BLaER1 (cell line): ENCODE results near the gene FBXW5.

Source experiments
- H3K27ac ChIP-seq: shearing (Covaris generic); formaldehyde crosslinking; 2 replicates; pipeline ENCODE4 v1.8.1; 2022
- H3K27me3 ChIP-seq: shearing (Covaris generic); formaldehyde crosslinking; 2 replicates; pipeline ENCODE4 v1.8.1; 2022
- H3K36me3 ChIP-seq: shearing (Covaris generic); formaldehyde crosslinking; 2 replicates; pipeline ENCODE4 v1.8.1; 2022
- H3K4me1 ChIP-seq: shearing (Covaris generic); formaldehyde crosslinking; 2 replicates; pipeline ENCODE4 v1.8.1; 2022
- H3K4me2 ChIP-seq: shearing (Covaris generic); formaldehyde crosslinking; 2 replicates; pipeline ENCODE4 v1.8.1; 2022
- H3K4me3 ChIP-seq: shearing (Covaris generic); formaldehyde crosslinking; 2 replicates; pipeline ENCODE4 v1.8.1; 2022
- H3K9ac ChIP-seq: shearing (Covaris generic); formaldehyde crosslinking; 2 replicates; pipeline ENCODE4 v1.8.1; 2022
- H3K9me3 ChIP-seq: shearing (Covaris generic); formaldehyde crosslinking; 2 replicates; pipeline ENCODE4 v1.8.1; 2022
- H4K20me1 ChIP-seq: shearing (Covaris generic); formaldehyde crosslinking; 2 replicates; pipeline ENCODE4 v1.8.1; 2022
- Cebpa-rat ChIP-seq: shearing (Covaris generic); IDR thresholded peaks from 2 replicates; pipeline ENCODE4 v1.8.1; 2022

FBXW5 gene

DNA sequence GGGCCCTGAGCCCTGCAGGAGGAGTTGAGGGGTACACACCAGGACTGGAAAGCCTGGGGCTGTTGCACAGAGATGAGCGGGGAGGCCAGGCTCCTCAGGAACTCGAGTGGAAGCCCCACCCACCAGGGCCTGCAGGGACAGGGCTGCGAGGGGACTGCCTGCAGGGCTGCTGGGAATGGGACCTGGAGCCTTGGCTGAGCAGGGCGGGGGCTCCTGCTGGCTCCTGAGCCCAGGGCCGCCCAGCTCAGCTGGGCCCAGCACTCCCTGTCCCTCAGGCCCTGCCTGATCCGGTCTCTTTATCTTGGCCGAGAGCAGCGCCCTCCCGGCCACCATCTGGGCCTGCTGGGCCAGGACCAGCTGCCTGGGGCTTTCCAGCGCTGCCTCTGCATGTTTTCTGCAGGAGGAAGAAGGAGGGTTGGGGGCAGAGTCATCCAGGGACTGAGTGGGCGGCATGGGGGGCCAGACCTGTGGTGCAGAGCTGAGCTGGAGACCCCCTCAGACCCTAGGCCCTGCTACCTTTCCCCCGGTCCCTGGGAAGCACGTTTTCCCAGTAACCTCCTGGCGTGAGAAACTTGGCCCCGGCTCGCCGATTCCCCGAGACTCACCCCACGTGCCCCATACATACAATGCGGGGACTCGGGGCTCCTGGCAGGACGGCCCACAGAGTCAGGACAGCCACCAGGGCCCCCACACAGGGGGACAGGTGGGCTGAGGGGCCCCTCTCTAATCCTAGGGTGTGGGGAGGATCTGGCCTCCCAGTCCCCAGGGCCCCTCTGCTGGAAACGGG lies 16.9 kb upstream of the FBXW5 start:
- H3K4me1 ChIP-seq, result peaks cover 25% of the 10 kb centered on the region
- no peak overlapping the region for H3K27ac ChIP-seq
- H3K27me3 ChIP-seq, result no peaks in the 10 kb centered on the region

DNA sequence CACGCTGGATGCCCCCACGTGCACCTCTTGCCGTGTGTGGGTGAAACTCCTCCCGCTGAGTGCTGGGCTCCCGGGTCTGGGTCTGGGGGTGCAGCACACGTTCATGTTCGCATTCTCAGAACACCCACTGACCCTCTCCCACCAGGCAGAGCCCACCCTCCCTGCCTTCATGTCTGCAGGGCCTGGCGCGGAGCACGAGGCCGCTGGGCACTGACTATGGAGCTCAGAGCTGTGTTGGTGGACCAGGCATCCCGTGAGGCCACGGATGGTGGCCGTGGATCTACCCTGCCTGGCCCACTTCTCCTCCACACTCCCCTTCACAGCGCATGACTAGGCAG lies 16.4 kb upstream of the FBXW5 start:
- Histone ChIP-seq H4K20me1 (no peaks in the 10 kb centered on the region), H3K4me3 (no peak overlapping the region), H3K9me3 (no peaks in the 10 kb centered on the region), H3K9ac (no peak overlapping the region), H3K27ac (no peak overlapping the region), H3K4me2 (no peak overlapping the region), H3K27me3 (no peaks in the 10 kb centered on the region), H3K4me1 (peaks cover 20% of the 10 kb centered on the region), H3K36me3 (no peaks in the 10 kb centered on the region)
- no peak for TF ChIP-seq Cebpa-rat

More for the DNA sequence above, 16.9 kb upstream of the FBXW5 start:
- TF ChIP-seq Cebpa-rat, result no peak
- Histone ChIP-seq H3K9ac (no peak overlapping the region), H3K4me2 (no peak overlapping the region), H4K20me1 (no peaks in the 10 kb centered on the region), H3K9me3 (no peaks in the 10 kb centered on the region), H3K4me3 (no peak overlapping the region), H3K36me3 (no peaks in the 10 kb centered on the region)

DNA sequence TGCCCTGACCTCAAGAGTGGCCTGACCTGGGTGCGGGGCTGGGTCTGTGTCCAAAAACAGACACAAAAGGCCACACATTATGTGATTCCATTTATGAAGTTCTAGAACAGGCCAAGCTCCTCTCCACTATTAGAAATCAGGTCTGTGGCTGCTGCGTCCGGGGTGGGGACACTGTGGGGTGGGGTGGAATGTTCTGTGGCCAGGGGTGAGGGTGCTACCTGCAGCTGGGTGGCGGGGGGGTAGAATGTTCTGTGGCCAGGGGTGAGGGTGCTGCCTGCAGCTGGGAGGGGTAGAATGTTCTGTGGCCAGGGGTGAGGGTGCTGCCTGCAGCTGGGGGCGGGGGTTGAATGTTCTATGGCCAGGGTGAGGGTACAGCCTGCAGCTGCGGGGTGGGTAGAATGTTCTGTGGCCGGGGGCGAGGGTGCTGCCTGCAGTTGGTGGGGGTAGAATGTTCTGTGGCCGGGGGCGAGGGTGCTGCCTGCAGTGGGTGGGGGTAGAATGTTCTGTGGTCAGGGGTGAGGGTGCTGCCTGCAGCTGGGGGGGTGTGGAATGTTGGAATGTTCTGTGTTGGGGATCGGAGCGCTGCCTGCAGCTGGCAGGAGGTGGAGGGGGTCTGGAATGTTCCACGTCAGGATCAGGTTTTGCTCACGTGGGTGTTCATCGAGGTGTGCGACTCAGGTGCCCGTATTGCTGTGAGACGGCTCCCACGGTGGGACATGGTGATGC lies 15.8 kb upstream of the FBXW5 start:
- peak overlapping the region; percentile 43 for H3K4me2 ChIP-seq
- no peaks in the 10 kb centered on the region for H4K20me1 ChIP-seq
- H3K4me1 ChIP-seq, result peaks cover 15% of the 10 kb centered on the region
- no peak for TF ChIP-seq Cebpa-rat
- H3K27ac ChIP-seq, result no peak overlapping the region
- H3K27me3 ChIP-seq, result no peaks in the 10 kb centered on the region
- H3K4me3 ChIP-seq, result no peak overlapping the region
- 0 out of 2 replicates have a peak overlapping the region, but pooled peaks have one; percentile 10 for H3K9ac ChIP-seq
- no peaks in the 10 kb centered on the region for H3K36me3 ChIP-seq
- H3K9me3 ChIP-seq, result no peaks in the 10 kb centered on the region

DNA sequence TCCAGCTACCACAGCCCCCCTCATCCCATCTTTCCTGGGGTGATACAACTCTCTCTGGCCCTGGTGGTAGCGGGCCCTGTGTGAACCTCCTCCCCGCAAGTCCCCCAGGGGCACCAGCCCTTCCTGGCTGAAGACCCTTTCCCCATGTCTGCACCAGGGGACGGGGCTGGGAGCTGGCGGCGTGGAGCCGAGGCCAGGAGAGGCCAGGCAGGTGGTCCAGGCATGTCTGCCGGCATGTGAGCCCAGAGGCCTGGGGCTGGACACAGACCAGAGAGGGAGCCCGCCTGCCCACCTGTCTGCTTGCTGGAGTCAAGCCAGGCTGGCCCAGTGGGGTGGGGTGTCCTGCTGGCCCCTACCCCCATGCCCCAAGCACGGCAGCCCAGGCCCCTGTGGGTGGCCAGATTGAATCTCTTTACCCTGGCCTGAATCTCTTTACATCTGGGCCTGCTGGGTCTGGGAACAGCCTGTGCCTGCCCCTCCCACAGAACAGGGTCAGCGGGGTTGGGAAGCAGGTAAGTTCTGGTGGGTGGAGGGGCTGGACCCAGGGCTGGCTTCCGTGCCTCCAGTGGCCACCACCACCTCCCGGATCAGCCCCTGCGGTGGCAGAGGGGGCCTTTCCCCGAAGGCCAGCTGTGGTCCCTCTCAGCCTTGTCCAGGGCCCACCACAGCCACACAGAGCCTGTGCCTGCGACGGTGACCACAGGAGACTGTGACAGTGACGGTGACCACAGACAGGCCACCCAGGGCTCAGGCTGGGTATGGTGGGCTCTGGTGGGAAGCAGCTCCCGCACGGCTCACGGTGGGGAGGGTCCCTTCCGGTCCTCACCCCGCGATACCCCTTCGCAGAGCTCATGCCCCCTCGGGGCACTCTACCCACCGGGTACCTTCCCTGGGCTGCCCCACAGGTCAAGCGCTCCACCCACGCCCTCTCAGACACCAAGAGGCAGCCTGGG lies 14.6 kb upstream of the FBXW5 start:
- H3K9ac ChIP-seq, result 0 out of 2 replicates have a peak overlapping the region, but pooled peaks have one; percentile 10
- no peaks in the 10 kb centered on the region for H3K9me3 ChIP-seq
- peak overlapping the region; percentile 43; the same call in 1 of the 2 replicates for H3K4me2 ChIP-seq
- H3K36me3 ChIP-seq, result no peaks in the 10 kb centered on the region
- peaks cover 14% of the 10 kb centered on the region for H3K4me1 ChIP-seq
- no peak for TF ChIP-seq Cebpa-rat
- H3K4me3 ChIP-seq, result no peak overlapping the region
- H4K20me1 ChIP-seq, result no peaks in the 10 kb centered on the region
- no peak overlapping the region for H3K27ac ChIP-seq
- no peaks in the 10 kb centered on the region for H3K27me3 ChIP-seq

DNA sequence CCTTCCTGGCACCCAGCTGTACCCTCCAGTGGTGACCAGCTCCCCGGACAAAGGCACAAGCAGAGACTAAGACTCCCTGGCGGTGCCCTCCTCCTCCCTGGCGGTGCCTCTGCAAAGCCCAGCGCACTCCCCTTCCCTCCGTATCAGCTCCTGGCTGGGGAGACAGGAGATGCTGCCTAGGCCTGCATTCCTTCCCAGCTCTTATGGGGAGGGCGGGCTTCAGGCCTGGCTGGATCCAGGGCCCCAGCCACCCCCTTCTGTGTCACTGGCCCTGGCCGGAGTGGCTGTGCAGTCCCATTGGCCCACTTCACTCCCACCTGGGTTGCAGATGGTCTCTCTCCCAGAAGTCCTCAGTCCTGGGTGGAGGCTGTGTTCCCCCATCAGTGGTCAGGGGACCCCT lies 13.9 kb upstream of the FBXW5 start:
- Histone ChIP-seq H3K27me3 (no peaks in the 10 kb centered on the region), H3K27ac (no peak overlapping the region), H3K4me3 (no peak overlapping the region), H4K20me1 (no peaks in the 10 kb centered on the region), H3K36me3 (no peaks in the 10 kb centered on the region), H3K4me1 (peaks cover 14% of the 10 kb centered on the region), H3K9me3 (no peaks in the 10 kb centered on the region), H3K4me2 (no peak overlapping the region), H3K9ac (no peak overlapping the region)
- no peak for TF ChIP-seq Cebpa-rat

DNA sequence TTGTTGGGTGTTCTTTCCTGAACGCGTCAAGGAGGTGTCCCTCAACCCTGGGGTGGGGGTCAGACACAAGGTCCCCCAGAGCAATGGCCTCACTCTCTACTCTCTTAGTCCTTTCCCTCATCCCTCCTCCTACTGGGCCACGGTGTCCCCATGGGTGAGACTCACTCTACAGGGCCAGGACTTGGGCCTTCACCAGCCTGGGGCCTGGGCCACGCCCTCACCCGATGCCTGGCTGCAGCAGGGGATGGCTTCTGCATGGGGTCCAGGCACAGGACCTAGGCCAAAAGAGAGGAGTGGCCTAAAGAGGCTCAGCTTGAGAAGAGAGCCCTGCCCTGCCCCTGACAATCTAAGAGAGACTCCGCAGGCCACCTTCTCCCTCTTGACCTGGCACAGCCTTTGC lies 13.4 kb upstream of the FBXW5 start:
- Histone ChIP-seq H3K36me3 (no peaks in the 10 kb centered on the region), H3K9ac (no peak overlapping the region), H3K9me3 (no peaks in the 10 kb centered on the region), H3K27me3 (no peaks in the 10 kb centered on the region), H4K20me1 (no peaks in the 10 kb centered on the region), H3K27ac (no peak overlapping the region), H3K4me3 (no peak overlapping the region), H3K4me2 (no peak overlapping the region), H3K4me1 (peaks cover 14% of the 10 kb centered on the region)
- TF ChIP-seq Cebpa-rat, result no peak

DNA sequence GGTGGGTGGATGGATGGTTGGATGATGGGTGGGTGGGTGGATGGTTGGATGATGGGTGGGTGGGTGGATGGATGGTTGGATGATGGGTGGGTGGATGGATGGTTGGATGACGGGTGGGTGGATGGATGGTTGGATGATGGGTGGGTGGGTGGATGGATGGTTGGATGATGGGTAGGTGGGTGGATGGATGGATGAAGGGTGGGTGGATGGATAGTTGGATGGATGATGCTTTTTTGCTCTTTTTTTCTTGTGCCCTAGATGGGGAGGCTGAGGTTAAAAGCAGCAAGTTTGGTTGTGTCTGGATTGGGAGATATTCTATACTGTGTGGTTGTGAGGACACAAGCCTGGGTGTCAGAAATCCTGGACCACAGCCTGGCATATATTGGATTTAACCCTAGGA lies 12.9 kb upstream of the FBXW5 start:
- H3K4me3 ChIP-seq, result no peak overlapping the region
- no peaks in the 10 kb centered on the region for H3K36me3 ChIP-seq
- H3K9ac ChIP-seq, result no peak overlapping the region
- no peak overlapping the region for H3K4me2 ChIP-seq
- peaks cover 14% of the 10 kb centered on the region for H3K4me1 ChIP-seq
- no peaks in the 10 kb centered on the region for H3K9me3 ChIP-seq
- no peak for TF ChIP-seq Cebpa-rat
- H4K20me1 ChIP-seq, result no peaks in the 10 kb centered on the region
- H3K27ac ChIP-seq, result no peak overlapping the region
- no peaks in the 10 kb centered on the region for H3K27me3 ChIP-seq

DNA sequence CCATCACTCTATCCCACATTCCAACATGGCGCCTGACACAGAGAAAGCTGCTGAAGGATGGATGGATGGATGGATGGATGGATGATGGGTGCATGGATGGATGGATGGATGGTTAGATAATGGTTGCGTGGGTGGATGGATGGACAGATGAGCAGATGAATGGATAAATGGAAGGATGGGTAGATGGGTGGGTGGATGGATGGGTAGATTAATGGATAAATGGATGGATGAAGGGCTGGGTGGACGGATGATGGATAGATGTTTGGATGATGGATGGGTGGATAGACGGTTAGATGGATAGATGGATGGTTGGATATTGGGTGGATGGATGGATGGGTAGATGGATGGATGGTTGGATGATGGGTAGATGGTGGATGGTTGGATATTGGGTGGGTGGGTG lies 12.1 kb upstream of the FBXW5 start:
- peaks cover 14% of the 10 kb centered on the region for H3K4me1 ChIP-seq
- H3K4me3 ChIP-seq, result no peak overlapping the region
- TF ChIP-seq Cebpa-rat, result no peak

DNA sequence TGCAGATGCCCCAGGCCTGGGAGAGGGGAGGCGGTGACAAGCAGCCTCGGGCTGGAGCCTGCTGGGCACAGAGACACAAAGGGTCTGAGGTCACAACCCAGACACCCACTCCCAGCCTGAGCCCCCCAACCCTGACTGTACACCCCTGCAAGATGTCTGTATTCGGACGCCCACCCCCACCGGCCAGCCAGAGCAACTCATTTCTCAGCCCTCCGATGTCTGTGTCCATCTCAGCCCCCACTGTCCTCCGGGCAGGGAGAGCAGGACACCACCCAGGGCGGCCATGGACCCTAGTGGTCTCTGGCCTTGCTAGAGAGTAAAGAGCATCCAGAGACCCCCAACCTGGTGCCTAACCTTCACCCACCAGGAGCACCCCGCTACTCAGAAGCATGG lies 11.4 kb upstream of the FBXW5 start:
- Histone ChIP-seq H3K27ac (no peak overlapping the region), H3K4me1 (peaks cover 14% of the 10 kb centered on the region), H3K9me3 (no peaks in the 10 kb centered on the region), H3K27me3 (no peaks in the 10 kb centered on the region), H3K4me3 (no peak overlapping the region), H4K20me1 (no peaks in the 10 kb centered on the region), H3K9ac (no peak overlapping the region), H3K36me3 (no peaks in the 10 kb centered on the region), H3K4me2 (no peak overlapping the region)
- no peak for TF ChIP-seq Cebpa-rat

More for the DNA sequence above, 12.1 kb upstream of the FBXW5 start:
- Histone ChIP-seq H3K27me3 (no peaks in the 10 kb centered on the region), H3K27ac (no peak overlapping the region), H3K9me3 (no peaks in the 10 kb centered on the region), H3K36me3 (no peaks in the 10 kb centered on the region), H4K20me1 (no peaks in the 10 kb centered on the region), H3K9ac (no peak overlapping the region), H3K4me2 (no peak overlapping the region)
